ENCODE measurements around the gene JAK1.

DNA sequence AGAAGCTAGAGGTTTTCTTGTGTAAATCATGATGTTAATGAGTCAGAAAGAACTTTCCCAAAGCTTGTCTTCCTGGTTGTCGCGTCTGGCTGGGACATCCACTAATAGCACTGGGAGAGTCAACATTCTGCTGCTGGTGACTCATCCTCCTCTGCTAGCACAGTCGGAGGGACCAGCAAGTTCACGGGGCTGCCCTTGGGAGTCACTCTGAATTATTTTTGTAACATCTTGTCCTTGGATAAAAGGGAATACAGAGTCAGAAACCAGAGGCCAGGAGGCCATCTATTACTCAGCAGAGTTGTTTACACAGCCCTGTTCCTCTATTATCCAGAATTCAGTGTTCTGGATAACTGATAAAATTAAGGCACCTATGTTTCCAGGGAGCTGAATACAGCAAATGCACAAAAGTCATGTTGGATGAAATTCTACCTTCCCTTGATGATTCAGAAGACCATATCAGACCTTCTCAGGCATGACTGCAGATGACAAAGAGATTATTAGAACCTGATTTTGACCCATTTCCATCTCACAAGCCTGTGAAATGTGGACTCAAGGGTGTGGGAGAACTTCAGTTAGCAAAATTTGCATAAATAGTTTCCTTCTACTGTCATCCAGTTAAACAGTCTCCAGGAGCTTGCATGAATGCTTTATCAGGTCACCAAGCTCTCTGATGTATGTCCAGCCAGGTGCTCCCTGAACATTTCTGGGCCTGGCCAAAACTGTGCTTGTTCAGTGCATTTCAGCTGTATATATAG lies 68.1 kb downstream of the JAK1 start:
- TF ChIP-seq, protein P1, sequence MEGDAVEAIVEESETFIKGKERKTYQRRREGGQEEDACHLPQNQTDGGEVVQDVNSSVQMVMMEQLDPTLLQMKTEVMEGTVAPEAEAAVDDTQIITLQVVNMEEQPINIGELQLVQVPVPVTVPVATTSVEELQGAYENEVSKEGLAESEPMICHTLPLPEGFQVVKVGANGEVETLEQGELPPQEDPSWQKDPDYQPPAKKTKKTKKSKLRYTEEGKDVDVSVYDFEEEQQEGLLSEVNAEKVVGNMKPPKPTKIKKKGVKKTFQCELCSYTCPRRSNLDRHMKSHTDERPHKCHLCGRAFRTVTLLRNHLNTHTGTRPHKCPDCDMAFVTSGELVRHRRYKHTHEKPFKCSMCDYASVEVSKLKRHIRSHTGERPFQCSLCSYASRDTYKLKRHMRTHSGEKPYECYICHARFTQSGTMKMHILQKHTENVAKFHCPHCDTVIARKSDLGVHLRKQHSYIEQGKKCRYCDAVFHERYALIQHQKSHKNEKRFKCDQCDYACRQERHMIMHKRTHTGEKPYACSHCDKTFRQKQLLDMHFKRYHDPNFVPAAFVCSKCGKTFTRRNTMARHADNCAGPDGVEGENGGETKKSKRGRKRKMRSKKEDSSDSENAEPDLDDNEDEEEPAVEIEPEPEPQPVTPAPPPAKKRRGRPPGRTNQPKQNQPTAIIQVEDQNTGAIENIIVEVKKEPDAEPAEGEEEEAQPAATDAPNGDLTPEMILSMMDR (IDR thresholded peaks at IDR 0.05) = no peak
- TF ChIP-seq POLR2A (IDR thresholded peaks at IDR 0.05) (no peak), EP300 (IDR thresholded peaks at IDR 0.05; ENCODE audit: low read depth) (peak; percentile 18)
